Measurements from ENCODE around the gene PRSS22.

The PRSS22 gene

DNA sequence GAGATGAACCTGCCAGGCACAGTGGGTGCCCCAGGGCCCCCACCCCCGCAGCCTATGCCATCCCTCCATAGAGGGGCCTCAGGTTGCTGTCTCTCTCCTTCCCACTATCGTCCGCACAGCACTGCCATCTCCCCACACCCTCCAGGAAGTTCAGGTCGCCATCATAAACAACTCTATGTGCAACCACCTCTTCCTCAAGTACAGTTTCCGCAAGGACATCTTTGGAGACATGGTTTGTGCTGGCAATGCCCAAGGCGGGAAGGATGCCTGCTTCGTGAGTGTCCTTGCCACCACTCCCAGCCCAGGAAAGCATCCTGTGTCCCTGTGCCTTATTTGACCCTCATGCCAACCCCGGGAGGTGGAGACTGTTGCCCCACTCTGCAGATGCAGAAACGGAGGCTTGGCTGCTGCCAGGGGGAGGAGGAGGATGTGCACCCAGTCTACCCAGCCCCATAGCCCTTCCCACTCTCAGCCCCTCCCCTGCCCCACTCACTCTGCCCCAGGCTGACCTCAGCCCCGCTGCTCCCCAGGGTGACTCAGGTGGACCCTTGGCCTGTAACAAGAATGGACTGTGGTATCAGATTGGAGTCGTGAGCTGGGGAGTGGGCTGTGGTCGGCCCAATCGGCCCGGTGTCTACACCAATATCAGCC lies 37.0 kb downstream of the PRSS22 start:
- no peaks in the 10 kb centered on the region for H3K9me3 ChIP-seq (ENCODE audit: insufficient read depth, low read length)
- H3K27me3 ChIP-seq (ENCODE audit: low read length) = no peaks in the 10 kb centered on the region
- no peak overlapping the region for H3K4me3 ChIP-seq (ENCODE audit: insufficient read depth, low read length, poor library complexity, severe bottlenecking)
- TF ChIP-seq, protein P1, sequence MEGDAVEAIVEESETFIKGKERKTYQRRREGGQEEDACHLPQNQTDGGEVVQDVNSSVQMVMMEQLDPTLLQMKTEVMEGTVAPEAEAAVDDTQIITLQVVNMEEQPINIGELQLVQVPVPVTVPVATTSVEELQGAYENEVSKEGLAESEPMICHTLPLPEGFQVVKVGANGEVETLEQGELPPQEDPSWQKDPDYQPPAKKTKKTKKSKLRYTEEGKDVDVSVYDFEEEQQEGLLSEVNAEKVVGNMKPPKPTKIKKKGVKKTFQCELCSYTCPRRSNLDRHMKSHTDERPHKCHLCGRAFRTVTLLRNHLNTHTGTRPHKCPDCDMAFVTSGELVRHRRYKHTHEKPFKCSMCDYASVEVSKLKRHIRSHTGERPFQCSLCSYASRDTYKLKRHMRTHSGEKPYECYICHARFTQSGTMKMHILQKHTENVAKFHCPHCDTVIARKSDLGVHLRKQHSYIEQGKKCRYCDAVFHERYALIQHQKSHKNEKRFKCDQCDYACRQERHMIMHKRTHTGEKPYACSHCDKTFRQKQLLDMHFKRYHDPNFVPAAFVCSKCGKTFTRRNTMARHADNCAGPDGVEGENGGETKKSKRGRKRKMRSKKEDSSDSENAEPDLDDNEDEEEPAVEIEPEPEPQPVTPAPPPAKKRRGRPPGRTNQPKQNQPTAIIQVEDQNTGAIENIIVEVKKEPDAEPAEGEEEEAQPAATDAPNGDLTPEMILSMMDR (IDR thresholded peaks at IDR 0.05; ENCODE audit: insufficient read depth, low read length, poor library complexity, severe bottlenecking) = no peak
- no peak for TF ChIP-seq EZH2phosphoT487 (conservative IDR thresholded peaks at IDR 0.05; ENCODE audit: low read length)
- no peak overlapping the region for H3K27ac ChIP-seq (ENCODE audit: low read depth, low read length)
- H3F3A ChIP-seq (ENCODE audit: insufficient read depth) = no peaks in the 10 kb centered on the region
- no peak overlapping the region for H2AFZ ChIP-seq (ENCODE audit: low read depth, low read length, severe bottlenecking)
- H4K20me1 ChIP-seq (ENCODE audit: low read depth, low read length) = no peaks in the 10 kb centered on the region
- H3K9me2 ChIP-seq (replicated peaks; ENCODE audit: insufficient read depth, low read length) = no peaks in the 10 kb centered on the region
- H3K4me2 ChIP-seq (ENCODE audit: low read depth, low read length, poor library complexity, severe bottlenecking) = no peak overlapping the region
- no peaks in the 10 kb centered on the region for H3K36me3 ChIP-seq (ENCODE audit: low read length)
- H3K79me2 ChIP-seq (ENCODE audit: insufficient read depth, low read length) = no peaks in the 10 kb centered on the region
- H3K9ac ChIP-seq (ENCODE audit: low read length) = no peak overlapping the region

DNA sequence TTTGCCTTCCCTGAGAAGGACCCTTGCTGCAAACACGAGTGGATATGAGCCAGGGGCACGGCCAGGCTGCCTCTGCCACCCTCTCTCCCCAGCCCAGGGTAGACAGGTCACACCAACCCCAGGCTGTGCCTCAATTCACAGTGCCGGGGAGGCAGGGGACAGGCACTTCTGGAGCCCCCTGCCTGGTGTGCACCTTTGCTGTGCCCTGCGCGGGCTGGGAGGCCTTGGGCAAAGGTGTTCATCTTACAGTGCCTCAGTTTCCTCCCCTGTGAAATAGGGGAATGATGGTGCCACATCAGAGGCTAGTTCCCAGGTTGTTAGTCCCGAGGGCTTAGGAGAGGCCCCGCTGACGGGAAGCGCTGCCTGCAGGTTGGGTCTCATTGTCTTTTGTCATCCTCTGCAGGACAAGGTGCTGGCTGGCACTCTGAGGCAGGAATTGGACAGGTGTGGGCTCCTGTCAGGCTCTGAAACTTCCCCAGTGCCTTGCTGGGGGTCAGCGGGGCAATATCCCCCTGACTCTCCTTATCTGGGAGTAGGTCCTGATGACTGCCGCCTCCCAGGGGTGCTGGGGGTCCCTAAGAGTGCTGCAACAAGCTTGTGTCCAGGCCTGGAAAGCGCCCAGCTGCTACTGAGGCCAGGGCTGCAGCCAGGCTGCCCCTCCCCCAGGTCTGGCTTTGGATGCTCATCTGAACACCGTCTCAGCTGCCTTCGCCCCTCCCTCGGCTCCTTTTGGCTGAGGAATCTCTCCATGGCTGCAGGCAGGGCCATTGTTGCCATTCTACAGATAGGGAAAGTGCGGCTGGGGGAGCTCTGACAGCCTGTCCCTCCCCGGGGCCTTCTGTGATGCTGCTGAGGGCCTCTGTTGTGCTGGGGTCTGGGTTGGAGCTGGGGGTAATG lies 37.8 kb downstream of the PRSS22 start:
- H3K9me3 ChIP-seq (ENCODE audit: insufficient read depth, low read length) = no peaks in the 10 kb centered on the region
- no peaks in the 10 kb centered on the region for H3K27me3 ChIP-seq (ENCODE audit: low read length)
- no peaks in the 10 kb centered on the region for H3K36me3 ChIP-seq (ENCODE audit: low read length)
- H2AFZ ChIP-seq (ENCODE audit: low read depth, low read length, severe bottlenecking) = no peak overlapping the region
- H4K20me1 ChIP-seq (ENCODE audit: low read depth, low read length) = no peaks in the 10 kb centered on the region
- no peaks in the 10 kb centered on the region for H3K9me2 ChIP-seq (replicated peaks; ENCODE audit: insufficient read depth, low read length)
- H3F3A ChIP-seq (ENCODE audit: insufficient read depth) = no peaks in the 10 kb centered on the region
- no peak overlapping the region for H3K27ac ChIP-seq (ENCODE audit: low read depth, low read length)
- H3K79me2 ChIP-seq (ENCODE audit: insufficient read depth, low read length) = no peaks in the 10 kb centered on the region
- no peak overlapping the region for H3K9ac ChIP-seq (ENCODE audit: low read length)
- TF ChIP-seq, protein P1 (IDR thresholded peaks at IDR 0.05; ENCODE audit: insufficient read depth, low read length, poor library complexity, severe bottlenecking) = no peak
- no peak for TF ChIP-seq EZH2phosphoT487 (conservative IDR thresholded peaks at IDR 0.05; ENCODE audit: low read length)
- H3K4me2 ChIP-seq (ENCODE audit: low read depth, low read length, poor library complexity, severe bottlenecking) = no peak overlapping the region
- no peak overlapping the region for H3K4me3 ChIP-seq (ENCODE audit: insufficient read depth, low read length, poor library complexity, severe bottlenecking)

DNA sequence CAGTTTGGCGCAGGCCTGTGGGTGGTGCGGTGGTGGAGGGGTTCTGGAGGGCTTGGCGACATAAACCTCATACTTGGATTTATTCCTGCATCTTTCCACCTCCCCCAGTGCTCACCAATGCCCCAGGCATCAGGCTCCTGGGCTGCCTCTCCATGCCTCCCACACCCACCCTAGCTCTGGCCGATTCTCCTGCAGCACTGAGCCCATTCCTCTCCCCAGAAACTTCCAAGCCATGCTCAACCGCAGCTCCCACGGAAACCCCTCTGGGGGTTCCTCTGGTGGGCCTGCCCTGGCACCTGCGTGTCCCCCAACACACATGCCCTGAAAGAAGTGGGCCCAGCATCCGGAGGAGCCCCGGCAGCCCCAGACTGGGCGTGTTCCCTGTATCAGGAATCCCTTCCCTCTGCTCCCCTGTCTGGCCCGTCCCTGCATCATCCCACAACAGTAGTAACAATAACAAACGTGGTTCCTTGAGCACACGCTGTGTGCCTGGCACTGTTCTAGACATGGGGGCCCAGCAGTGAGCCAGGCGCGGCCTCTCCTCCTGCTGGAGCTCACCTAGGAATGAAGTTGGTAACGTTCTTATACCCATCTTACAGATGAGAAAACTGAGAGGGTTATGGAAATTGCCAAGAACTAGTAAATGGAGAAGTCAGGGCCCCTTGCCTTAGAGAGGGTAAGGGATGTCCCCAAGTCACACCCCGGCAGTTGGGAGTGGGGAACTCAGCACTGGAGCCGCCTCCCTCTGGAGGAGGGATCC lies 38.6 kb downstream of the PRSS22 start:
- Histone ChIP-seq H3K36me3 (ENCODE audit: low read length) (no peaks in the 10 kb centered on the region), H3K9me2 (replicated peaks; ENCODE audit: insufficient read depth, low read length) (no peaks in the 10 kb centered on the region), H3K9me3 (ENCODE audit: insufficient read depth, low read length) (no peaks in the 10 kb centered on the region), H3K27me3 (ENCODE audit: low read length) (no peaks in the 10 kb centered on the region), H3K9ac (ENCODE audit: low read length) (no peak overlapping the region), H4K20me1 (ENCODE audit: low read depth, low read length) (no peaks in the 10 kb centered on the region), H3F3A (ENCODE audit: insufficient read depth) (no peaks in the 10 kb centered on the region), H3K4me3 (ENCODE audit: insufficient read depth, low read length, poor library complexity, severe bottlenecking) (no peak overlapping the region), H3K4me2 (ENCODE audit: low read depth, low read length, poor library complexity, severe bottlenecking) (no peak overlapping the region), H2AFZ (ENCODE audit: low read depth, low read length, severe bottlenecking) (no peak overlapping the region), H3K79me2 (ENCODE audit: insufficient read depth, low read length) (no peaks in the 10 kb centered on the region), H3K27ac (ENCODE audit: low read depth, low read length) (no peak overlapping the region)
- no peak for TF ChIP-seq EZH2phosphoT487 (conservative IDR thresholded peaks at IDR 0.05; ENCODE audit: low read length)
- TF ChIP-seq, protein P1 (IDR thresholded peaks at IDR 0.05; ENCODE audit: insufficient read depth, low read length, poor library complexity, severe bottlenecking) = no peak

Data from SU-DHL-6 (cell line).